ENCODE measurements around the gene CORO1C. TPM values are rescaled to one million over a fixed set of nuclear protein-coding genes. Genes with fewer than 3 reads are reported as not detected.
"Not testable (repeated sequence)": the region's sequence is repeated elsewhere in the genome, so short reads cannot be mapped to it uniquely, and the experiment has no call there.

Gene CORO1C
- polyA plus RNA-seq, 1 donor = 68.4 TPM

GRCh38 chr12:108734200-108734906 is 3.0 kb upstream of the CORO1C start:
- Histone ChIP-seq H3K4me1 (ENCODE audit: control insufficient read depth, insufficient read depth, low read length) (peaks cover 19% of the 10 kb centered on the region), H3K4me3 (ENCODE audit: low read length) (no peak overlapping the region), H3K36me3 (ENCODE audit: control insufficient read depth, insufficient read depth, low read length) (no peaks in the 10 kb centered on the region), H3K27me3 (ENCODE audit: control insufficient read depth, insufficient read depth, low read length) (no peaks in the 10 kb centered on the region), H3K9me3 (ENCODE audit: control insufficient read depth, low read depth, low read length) (no peaks in the 10 kb centered on the region), H3K27ac (ENCODE audit: low read length) (peak overlapping the region; percentile 85)
- DNase-seq = peak; percentile 91 to 98
- WGBS (ENCODE audit: insufficient coverage, low lambda C conversion rate) = 10% methylated on average over 2 of the region's 9 CpGs

GRCh38 chr12:108733230-108733531 is 1.9 kb upstream of the CORO1C start:
- peak overlapping the region; percentile 94 for H3K27ac ChIP-seq (ENCODE audit: low read length)
- not testable (repeated sequence) for DNase-seq; H3K27me3 ChIP-seq (ENCODE audit: control insufficient read depth, insufficient read depth, low read length); H3K36me3 ChIP-seq (ENCODE audit: control insufficient read depth, insufficient read depth, low read length); H3K9me3 ChIP-seq (ENCODE audit: control insufficient read depth, low read depth, low read length); H3K4me3 ChIP-seq (ENCODE audit: low read length)
- WGBS (ENCODE audit: insufficient coverage, low lambda C conversion rate) = no CpG with 5 or more reads among the region's 6 CpGs
- peaks cover 29% of the 10 kb centered on the region for H3K4me1 ChIP-seq (ENCODE audit: control insufficient read depth, insufficient read depth, low read length)

GRCh38 chr12:108732489-108733229 is 1.3 kb upstream of the CORO1C start:
- H3K4me3 ChIP-seq (ENCODE audit: low read length) = peak overlapping the region; percentile 70
- no peak for DNase-seq
- H3K4me1 ChIP-seq (ENCODE audit: control insufficient read depth, insufficient read depth, low read length) = peaks cover 30% of the 10 kb centered on the region
- no peaks in the 10 kb centered on the region for H3K9me3 ChIP-seq (ENCODE audit: control insufficient read depth, low read depth, low read length)
- no CpG with 5 or more reads among the region's 13 CpGs for WGBS (ENCODE audit: insufficient coverage, low lambda C conversion rate)
- peak overlapping the region; percentile 94 for H3K27ac ChIP-seq (ENCODE audit: low read length)
- no peaks in the 10 kb centered on the region for H3K36me3 ChIP-seq (ENCODE audit: control insufficient read depth, insufficient read depth, low read length)
- no peaks in the 10 kb centered on the region for H3K27me3 ChIP-seq (ENCODE audit: control insufficient read depth, insufficient read depth, low read length)

- H3K9me3 ChIP-seq (ENCODE audit: control insufficient read depth, low read depth, low read length) = no peaks in the 10 kb centered on the region
- DNase-seq = peak; percentile 97 to 98
- peak overlapping the region; percentile 94 for H3K27ac ChIP-seq (ENCODE audit: low read length)
- peaks cover 30% of the 10 kb centered on the region for H3K4me1 ChIP-seq (ENCODE audit: control insufficient read depth, insufficient read depth, low read length)
- H3K4me3 ChIP-seq (ENCODE audit: low read length) = peak overlapping the region; percentile 70
- H3K36me3 ChIP-seq (ENCODE audit: control insufficient read depth, insufficient read depth, low read length) = no peaks in the 10 kb centered on the region
- no CpG with 5 or more reads among the region's 34 CpGs for WGBS (ENCODE audit: insufficient coverage, low lambda C conversion rate)
- no peaks in the 10 kb centered on the region for H3K27me3 ChIP-seq (ENCODE audit: control insufficient read depth, insufficient read depth, low read length)
Measured at GRCh38 chr12:108731866-108732461, 646 bp upstream of the CORO1C start.

- WGBS (ENCODE audit: insufficient coverage, low lambda C conversion rate) = no CpG with 5 or more reads among the region's 45 CpGs
- Histone ChIP-seq H3K27me3 (ENCODE audit: control insufficient read depth, insufficient read depth, low read length) (no peaks in the 10 kb centered on the region), H3K4me3 (ENCODE audit: low read length) (peak overlapping the region; percentile 81), H3K4me1 (ENCODE audit: control insufficient read depth, insufficient read depth, low read length) (peaks cover 30% of the 10 kb centered on the region), H3K9me3 (ENCODE audit: control insufficient read depth, low read depth, low read length) (no peaks in the 10 kb centered on the region), H3K36me3 (ENCODE audit: control insufficient read depth, insufficient read depth, low read length) (no peaks in the 10 kb centered on the region), H3K27ac (ENCODE audit: low read length) (peak overlapping the region; percentile 96)
- DNase-seq = peak; percentile 68 to 88
Measured at GRCh38 chr12:108730365-108731104, 783 bp downstream of the CORO1C start.

- H3K27ac ChIP-seq (ENCODE audit: low read length) = peak overlapping the region; percentile 96
- DNase-seq = peak in 1 of 2 donors; percentile 67
- no peaks in the 10 kb centered on the region for H3K9me3 ChIP-seq (ENCODE audit: control insufficient read depth, low read depth, low read length)
- WGBS (ENCODE audit: insufficient coverage, low lambda C conversion rate) = 24% methylated on average over 4 of the region's 15 CpGs
- H3K36me3 ChIP-seq (ENCODE audit: control insufficient read depth, insufficient read depth, low read length) = no peaks in the 10 kb centered on the region
- peak overlapping the region; percentile 81 for H3K4me3 ChIP-seq (ENCODE audit: low read length)
- H3K27me3 ChIP-seq (ENCODE audit: control insufficient read depth, insufficient read depth, low read length) = no peaks in the 10 kb centered on the region
- H3K4me1 ChIP-seq (ENCODE audit: control insufficient read depth, insufficient read depth, low read length) = peaks cover 30% of the 10 kb centered on the region
Measured at GRCh38 chr12:108729612-108730364, 1.5 kb downstream of the CORO1C start.

GRCh38 chr12:108728820-108729611 is 2.3 kb downstream of the CORO1C start:
- H3K9me3 ChIP-seq (ENCODE audit: control insufficient read depth, low read depth, low read length) = no peaks in the 10 kb centered on the region
- H3K27ac ChIP-seq (ENCODE audit: low read length) = peak overlapping the region; percentile 96
- no peaks in the 10 kb centered on the region for H3K36me3 ChIP-seq (ENCODE audit: control insufficient read depth, insufficient read depth, low read length)
- no peak for DNase-seq
- peak overlapping the region; percentile 81 for H3K4me3 ChIP-seq (ENCODE audit: low read length)
- 61% methylated on average over 7 of the region's 9 CpGs for WGBS (ENCODE audit: insufficient coverage, low lambda C conversion rate)
- peaks cover 28% of the 10 kb centered on the region for H3K4me1 ChIP-seq (ENCODE audit: control insufficient read depth, insufficient read depth, low read length)
- H3K27me3 ChIP-seq (ENCODE audit: control insufficient read depth, insufficient read depth, low read length) = no peaks in the 10 kb centered on the region

GRCh38 chr12:108727868-108728735 is 3.2 kb downstream of the CORO1C start:
- Histone ChIP-seq H3K9me3 (ENCODE audit: control insufficient read depth, low read depth, low read length) (no peaks in the 10 kb centered on the region), H3K36me3 (ENCODE audit: control insufficient read depth, insufficient read depth, low read length) (no peaks in the 10 kb centered on the region), H3K4me3 (ENCODE audit: low read length) (no peak overlapping the region), H3K27me3 (ENCODE audit: control insufficient read depth, insufficient read depth, low read length) (no peaks in the 10 kb centered on the region), H3K27ac (ENCODE audit: low read length) (no peak overlapping the region), H3K4me1 (ENCODE audit: control insufficient read depth, insufficient read depth, low read length) (peaks cover 23% of the 10 kb centered on the region)
- 92% methylated on average over 2 of the region's 7 CpGs for WGBS (ENCODE audit: insufficient coverage, low lambda C conversion rate)
- DNase-seq = no peak

GRCh38 chr12:108727161-108727560 is 4.2 kb downstream of the CORO1C start:
- WGBS (ENCODE audit: insufficient coverage, low lambda C conversion rate) = no CpG with 5 or more reads among the region's 1 CpG
- no peak for DNase-seq
- Histone ChIP-seq H3K27ac (ENCODE audit: low read length) (no peak overlapping the region), H3K4me1 (ENCODE audit: control insufficient read depth, insufficient read depth, low read length) (peaks cover 14% of the 10 kb centered on the region), H3K9me3 (ENCODE audit: control insufficient read depth, low read depth, low read length) (no peaks in the 10 kb centered on the region), H3K36me3 (ENCODE audit: control insufficient read depth, insufficient read depth, low read length) (no peaks in the 10 kb centered on the region), H3K4me3 (ENCODE audit: low read length) (no peak overlapping the region), H3K27me3 (ENCODE audit: control insufficient read depth, insufficient read depth, low read length) (no peaks in the 10 kb centered on the region)
